GM12878 (cell line): ENCODE results near the gene SBF2.

Experiments
- CTCF ChIP-seq, 3 experiments: IDR thresholded peaks in 2 of 3; conservative IDR thresholded peaks in 1 of 3; 2 replicates each; pipeline ENCODE4 v1.5.1; 2011; ENCODE audit warnings: low read depth in 3 of 3, low read length in 3 of 3, mild to moderate bottlenecking in 3 of 3, control low read depth in 2 of 3, moderate library complexity in 2 of 3, inconsistent platforms in 1 of 3, mixed read lengths in 1 of 3; ENCODE audit not compliant: control insufficient read depth in 2 of 3, insufficient read depth in 1 of 3; ENCODE audit errors: extremely low read depth in 1 of 3
- EZH2 ChIP-seq: IDR thresholded peaks from 2 replicates; pipeline ENCODE4 v1.6.1; 2012; ENCODE audit warnings: low read depth, mild to moderate bottlenecking, control low read depth, inconsistent platforms, low read length, borderline replicate concordance; ENCODE audit not compliant: control insufficient read depth
- GABPA ChIP-seq: IDR thresholded peaks from 2 replicates; pipeline ENCODE4 v1.6.1; 2014; ENCODE audit warnings: antibody characterized with exemption, low read depth, mild to moderate bottlenecking, inconsistent platforms
- HDAC2 ChIP-seq: fragments of 200-600 bp; sonication (generic); IDR thresholded peaks from 2 replicates; pipeline ENCODE4 v1.6.1; 2017
- NFXL1 ChIP-seq: fragments of 450-650 bp; IDR thresholded peaks from 2 replicates; pipeline ENCODE4 v1.6.1; 2017; ENCODE audit warnings: antibody characterized with exemption, mild to moderate bottlenecking, borderline replicate concordance
- NFYB ChIP-seq: IDR thresholded peaks from 2 replicates; pipeline ENCODE4 v1.6.1; 2011; ENCODE audit warnings: low read depth, mild to moderate bottlenecking, low read length, improper control_type of control experiment, moderate library complexity; ENCODE audit not compliant: insufficient read depth
- NR2C1 ChIP-seq: fragments of 450-650 bp; IDR thresholded peaks from 2 replicates; pipeline ENCODE4 v1.6.1; 2017; ENCODE audit warnings: antibody characterized with exemption, mild to moderate bottlenecking, moderate library complexity
- POLR2A ChIP-seq: IDR thresholded peaks from 2 replicates; pipeline ENCODE4 v1.6.1; 2011; ENCODE audit warnings: low read depth, mild to moderate bottlenecking, low read length
- SREBF2 ChIP-seq: IDR thresholded peaks from 2 replicates; pipeline ENCODE4 v1.6.1; 2012; ENCODE audit warnings: mild to moderate bottlenecking, low read length
- TAF1 ChIP-seq: IDR thresholded peaks from 2 replicates; pipeline ENCODE4 v1.6.1; 2011; ENCODE audit warnings: mild to moderate bottlenecking, low read depth, low read length, borderline replicate concordance
- TCF7 ChIP-seq: IDR thresholded peaks from 2 replicates; pipeline ENCODE4 v1.6.1; 2014; ENCODE audit warnings: antibody characterized with exemption, borderline replicate concordance
- ZZZ3 ChIP-seq: IDR thresholded peaks from 2 replicates; pipeline ENCODE4 v1.6.1; 2011; ENCODE audit warnings: low read depth; ENCODE audit not compliant: control insufficient read depth, insufficient read length
- TF ChIP-seq, protein P1 (sequence below): IDR thresholded peaks from 2 replicates; pipeline ENCODE4 v1.6.1; 2012; ENCODE audit warnings: low read depth, low read length, improper control_type of control experiment

DNA sequence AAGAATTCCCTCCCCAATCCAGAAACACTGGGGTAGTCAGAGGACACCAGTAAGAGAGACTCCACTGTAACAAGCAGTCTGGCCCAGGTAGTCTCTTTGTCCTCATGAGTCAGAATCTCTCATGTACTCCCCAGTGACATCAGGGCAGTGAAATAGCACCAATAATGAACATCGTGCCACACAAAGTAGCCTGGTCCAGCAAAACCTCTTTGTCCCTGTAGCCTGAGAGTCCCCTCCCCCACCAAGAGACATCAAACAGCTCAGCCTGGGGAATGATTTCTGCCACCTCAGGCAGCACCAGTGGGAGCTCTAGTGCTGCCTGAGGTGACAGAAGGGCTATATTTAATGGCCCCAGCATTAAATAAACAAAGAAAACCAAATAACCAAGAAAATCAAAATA is 88.1 kb downstream of the SBF2 start:
- no peak for TF ChIP-seq TCF7
- no peak for TF ChIP-seq SREBF2
- TF ChIP-seq POLR2A: no peak
- TF ChIP-seq CTCF (IDR thresholded peaks at IDR 0.05 in 2 of 3, conservative IDR thresholded peaks at IDR 0.05 in 1 of 3; ENCODE audit: control insufficient read depth in 2 of 3, extremely low read depth in 1 of 3, insufficient read depth in 1 of 3, low read depth in 3 of 3, low read length in 3 of 3): no peak
- TF ChIP-seq ZZZ3: no peak
- no peak for TF ChIP-seq HDAC2
- TF ChIP-seq NFXL1: no peak
- TF ChIP-seq TAF1: no peak
- TF ChIP-seq GABPA: no peak
- TF ChIP-seq EZH2: no peak
- no peak for TF ChIP-seq NFYB
- no peak for TF ChIP-seq NR2C1
- TF ChIP-seq, protein P1, sequence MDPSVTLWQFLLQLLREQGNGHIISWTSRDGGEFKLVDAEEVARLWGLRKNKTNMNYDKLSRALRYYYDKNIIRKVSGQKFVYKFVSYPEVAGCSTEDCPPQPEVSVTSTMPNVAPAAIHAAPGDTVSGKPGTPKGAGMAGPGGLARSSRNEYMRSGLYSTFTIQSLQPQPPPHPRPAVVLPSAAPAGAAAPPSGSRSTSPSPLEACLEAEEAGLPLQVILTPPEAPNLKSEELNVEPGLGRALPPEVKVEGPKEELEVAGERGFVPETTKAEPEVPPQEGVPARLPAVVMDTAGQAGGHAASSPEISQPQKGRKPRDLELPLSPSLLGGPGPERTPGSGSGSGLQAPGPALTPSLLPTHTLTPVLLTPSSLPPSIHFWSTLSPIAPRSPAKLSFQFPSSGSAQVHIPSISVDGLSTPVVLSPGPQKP: no peak
